ENCODE measurements around the gene CMSS1.

CMSS1 gene

GRCh38 chr3:100001526-100002270 lies 184.0 kb downstream of the CMSS1 start:
- TF ChIP-seq CTCF (conservative IDR thresholded peaks at IDR 0.05) = no peak
- no peak for TF ChIP-seq ZFX (IDR thresholded peaks at IDR 0.05)
- no peak overlapping the region for H3K27ac ChIP-seq

GRCh38 chr3:100002599-100003350 lies 185.1 kb downstream of the CMSS1 start:
- H3K27ac ChIP-seq = no peak overlapping the region
- no peak for TF ChIP-seq CTCF (conservative IDR thresholded peaks at IDR 0.05)
- TF ChIP-seq ZFX (IDR thresholded peaks at IDR 0.05) = no peak

GRCh38 chr3:100003609-100004503 lies 186.2 kb downstream of the CMSS1 start:
- no peak for TF ChIP-seq ZFX (IDR thresholded peaks at IDR 0.05)
- no peak for TF ChIP-seq CTCF (conservative IDR thresholded peaks at IDR 0.05)
- H3K27ac ChIP-seq = no peak overlapping the region

GRCh38 chr3:100004931-100005330 lies 187.3 kb downstream of the CMSS1 start:
- no peak overlapping the region for H3K27ac ChIP-seq
- TF ChIP-seq CTCF (conservative IDR thresholded peaks at IDR 0.05) = no peak
- no peak for TF ChIP-seq ZFX (IDR thresholded peaks at IDR 0.05)

- TF ChIP-seq CTCF (conservative IDR thresholded peaks at IDR 0.05) = no peak
- no peak for TF ChIP-seq ZFX (IDR thresholded peaks at IDR 0.05)
- no peak overlapping the region for H3K27ac ChIP-seq
Measured at GRCh38 chr3:100005665-100006393, 188.2 kb downstream of the CMSS1 start.

- no peak; the same call in none of the 2 replicates for TF ChIP-seq CTCF (conservative IDR thresholded peaks at IDR 0.05)
- TF ChIP-seq ZFX (IDR thresholded peaks at IDR 0.05) = no peak
- H3K27ac ChIP-seq = no peak overlapping the region
Measured at GRCh38 chr3:100006570-100007271, 189.1 kb downstream of the CMSS1 start.

Measured in C4-2B (cell line).